HCT116 (cell line): ENCODE results near the gene ARRDC3. TPM values are rescaled to one million over a fixed set of nuclear protein-coding genes. Genes with fewer than 3 reads are reported as not detected.

ENCODE experiments used
- ATAC-seq: fragments of 200-7000 bp; cut with Tn5 transposase; 2 replicates; pipeline ENCODE4 v1.9.1; 2020; ENCODE audit warnings: mild to moderate bottlenecking, moderate library complexity
- BruUV-seq: library from RNA; stranded (reverse); fragments of 400-500 nt; replicated peaks from 2 replicates; lab custom pipeline; 2021; lab: Mats Ljungman, UMichigan
- CTCF ChIA-PET: fragments of 300-600 bp; sonication (Branson Sonifier 250); formaldehyde crosslinking; loops from one replicate; lab custom pipeline; 2021; ENCODE audit warnings: antibody characterized with exemption; lab: Charles Lee
- POLR2A ChIA-PET: fragments of 300-600, 350-600 bp; sonication (Branson Sonifier 250); formaldehyde crosslinking; loops from one replicate; lab custom pipeline; 2021; ENCODE audit warnings: antibody characterized with exemption; lab: Charles Lee
- RAD21 ChIA-PET, 2 experiments: fragments of 300-600 bp; sonication (Branson Sonifier 250); formaldehyde crosslinking; loops; one replicate each; lab custom pipeline; 2023; ENCODE audit warnings: low total read pairs in 2 of 2; ENCODE audit not compliant: uncharacterized antibody in 2 of 2, unreplicated experiment in 2 of 2, low non-redundant PET in 1 of 2; lab: Charles Lee
- DNase-seq: peaks from one replicate; pipeline ENCODE4 v3.0.0-alpha.2; 2010; ENCODE audit warnings: low read depth, low spot score
- H2AFZ ChIP-seq: fragments of 200-600 bp; shearing (Covaris generic), sonication (generic); 2 replicates; pipeline ENCODE4 v1.6.1; 2017; ENCODE audit warnings: low read depth, mixed run types, mixed read lengths, antibody characterized with exemption, low read length; ENCODE audit not compliant: poor library complexity, severe bottlenecking
- H3K27ac ChIP-seq: 2 replicates; pipeline ENCODE4 v1.5.1; 2012; ENCODE audit warnings: low read depth, low read length
- H3K27me3 ChIP-seq: fragments of 200-600 bp; sonication (generic); 2 replicates; pipeline ENCODE4 v1.6.1; 2016; ENCODE audit warnings: mixed run types, low read length, mixed read lengths; ENCODE audit not compliant: insufficient read depth
- H3K36me3 ChIP-seq, 2 experiments: fragments of 200-500 bp in 1 of 2; fragments of 200-600 bp in 1 of 2; sonication (Bioruptor generic) in 1 of 2; sonication (generic) in 1 of 2; 2 replicates each; pipeline versions ENCODE4 v1.5.1 to v1.6.1; 2014 to 2016; ENCODE audit warnings: low read length in 2 of 2, inconsistent platforms in 1 of 2, mixed read lengths in 1 of 2, mixed run types in 1 of 2; ENCODE audit not compliant: insufficient read depth in 2 of 2, control insufficient read depth in 1 of 2
- H3K4me1 ChIP-seq, 2 experiments: fragments of 200-600 bp in 1 of 2; sonication (generic) in 1 of 2; 2 replicates each; pipeline versions ENCODE4 v1.5.1 to v1.6.1; 2012 to 2017; ENCODE audit warnings: low read length in 2 of 2, inconsistent platforms in 1 of 2, mild to moderate bottlenecking in 1 of 2, mixed read lengths in 1 of 2, mixed run types in 1 of 2, moderate library complexity in 1 of 2; ENCODE audit not compliant: insufficient read depth in 2 of 2, control insufficient read depth in 1 of 2
- H3K4me2 ChIP-seq: fragments of 200-600 bp; sonication (generic); 2 replicates; pipeline ENCODE4 v1.6.1; 2017; ENCODE audit warnings: mixed run types, low read length, mixed read lengths
- H3K4me3 ChIP-seq, 2 experiments: fragments of 200-600 bp in 1 of 2; sonication (generic) in 1 of 2; replicated peaks in 1 of 2; 2 replicates each; pipeline ENCODE4 v1.5.1; 2011 to 2016; ENCODE audit warnings: low read length in 2 of 2, control low read depth in 1 of 2, low read depth in 1 of 2, mild to moderate bottlenecking in 1 of 2, mixed read lengths in 1 of 2, mixed run types in 1 of 2
- H3K79me2 ChIP-seq: fragments of 200-600 bp; sonication (generic); 2 replicates; pipeline ENCODE4 v1.6.1; 2017; ENCODE audit warnings: mild to moderate bottlenecking, mixed run types, low read length, moderate library complexity, mixed read lengths; ENCODE audit not compliant: insufficient read depth
- H3K9ac ChIP-seq: fragments of 200-600 bp; sonication (generic); 2 replicates; pipeline ENCODE4 v1.6.1; 2016; ENCODE audit warnings: low read length, mixed read lengths
- H3K9me2 ChIP-seq: fragments of 200-600 bp; sonication (generic), shearing (Covaris generic); 2 replicates; pipeline ENCODE4 v1.6.1; 2017; ENCODE audit warnings: mixed run types, mild to moderate bottlenecking, moderate library complexity; ENCODE audit not compliant: insufficient read depth
- H3K9me3 ChIP-seq, 2 experiments: fragments of 200-500 bp in 1 of 2; fragments of 200-600 bp in 1 of 2; sonication (Bioruptor generic) in 1 of 2; sonication (generic) in 1 of 2; 2 replicates each; pipeline ENCODE4 v1.6.1; 2014 to 2017; ENCODE audit warnings: low read length in 2 of 2, mixed read lengths in 2 of 2, inconsistent platforms in 1 of 2, low read depth in 1 of 2, mild to moderate bottlenecking in 1 of 2, mixed run types in 1 of 2, moderate library complexity in 1 of 2; ENCODE audit not compliant: control insufficient read depth in 1 of 2, insufficient read depth in 1 of 2
- H4K20me1 ChIP-seq: fragments of 200-600 bp; sonication (generic), shearing (Covaris generic); 2 replicates; pipeline ENCODE4 v1.6.1; 2017; ENCODE audit warnings: mixed run types, mild to moderate bottlenecking, moderate library complexity; ENCODE audit not compliant: insufficient read depth
- CBX3 ChIP-seq: IDR thresholded peaks from 2 replicates; pipeline ENCODE4 v1.6.1; 2012; ENCODE audit warnings: low read depth
- ELF1 ChIP-seq: IDR thresholded peaks from 2 replicates; pipeline ENCODE4 v1.6.1; 2012; ENCODE audit warnings: low read depth, borderline replicate concordance
- EZH2 ChIP-seq: fragments of 200-600 bp; sonication (generic); IDR thresholded peaks from 2 replicates; pipeline ENCODE4 v1.6.1; 2017; ENCODE audit warnings: antibody characterized with exemption, mixed run types
- EZH2phosphoT487 ChIP-seq: fragments of 200-600 bp; IDR thresholded peaks from 2 replicates; pipeline ENCODE4 v1.6.1; 2018; ENCODE audit warnings: antibody characterized with exemption, borderline replicate concordance
- FOSL1 ChIP-seq: IDR thresholded peaks from 2 replicates; pipeline ENCODE4 v1.6.1; 2012; ENCODE audit warnings: low read depth
- POLR2A ChIP-seq: IDR thresholded peaks from 2 replicates; pipeline ENCODE4 v1.7.0; 2011; ENCODE audit warnings: borderline replicate concordance; ENCODE audit not compliant: insufficient read depth, insufficient read length; ENCODE audit errors: extremely low read depth
- POLR2AphosphoS5 ChIP-seq: IDR thresholded peaks from 2 replicates; pipeline ENCODE4 v1.6.1; 2011; ENCODE audit warnings: mild to moderate bottlenecking, low read depth, low read length, moderate library complexity
- RAD21 ChIP-seq: IDR thresholded peaks from 2 replicates; pipeline ENCODE4 v1.6.1; 2012; ENCODE audit warnings: low read depth, mild to moderate bottlenecking
- REST ChIP-seq: IDR thresholded peaks from 2 replicates; pipeline ENCODE4 v1.6.1; 2012; ENCODE audit warnings: low read depth
- SIN3A ChIP-seq: IDR thresholded peaks from 2 replicates; pipeline ENCODE4 v1.6.1; 2012; ENCODE audit warnings: low read depth
- SP1 ChIP-seq: IDR thresholded peaks from 2 replicates; pipeline ENCODE4 v1.6.1; 2012; ENCODE audit warnings: low read depth
- SRF ChIP-seq: IDR thresholded peaks from 2 replicates; pipeline ENCODE4 v1.6.1; 2012; ENCODE audit warnings: low read depth
- TCF7L2 ChIP-seq: IDR thresholded peaks from 2 replicates; pipeline ENCODE4 v1.7.0; 2011; ENCODE audit warnings: borderline replicate concordance, inconsistent platforms; ENCODE audit not compliant: insufficient read depth, insufficient read length; ENCODE audit errors: extremely low read depth
- YY1 ChIP-seq: IDR thresholded peaks from 2 replicates; pipeline ENCODE4 v1.6.1; 2011; ENCODE audit warnings: low read length, low read depth, moderate library complexity, mild to moderate bottlenecking; ENCODE audit not compliant: insufficient replicate concordance; ENCODE audit errors: extremely low read depth
- ZFX ChIP-seq: fragments of 450-650 bp; IDR thresholded peaks from 2 replicates; pipeline ENCODE4 v1.6.1; 2017
- ZNF274 ChIP-seq: fragments of 200-500 bp; sonication (Bioruptor generic); IDR thresholded peaks from 2 replicates; pipeline ENCODE4 v1.6.1; 2014; ENCODE audit warnings: mild to moderate bottlenecking, low read depth, low read length, inconsistent platforms
- intact Hi-C: fragments of 100-400 bp; cut with micrococcal nuclease; formaldehyde crosslinking; loops from 2 replicates; pipeline ENCODE4 v1.10.0; 2022
- total RNA-seq: library from RNA; stranded (reverse); gene quantifications from one replicate; pipeline ENCODE4 v1.2.1, GENCODE V29; 2021; ENCODE audit not compliant: unreplicated experiment
- TF ChIP-seq, protein P1 (sequence below): IDR thresholded peaks from 2 replicates; pipeline ENCODE4 v1.6.1; 2012

The ARRDC3 gene
- total RNA-seq, 1 experiment from 2014 or later, result 41.5 TPM

DNA sequence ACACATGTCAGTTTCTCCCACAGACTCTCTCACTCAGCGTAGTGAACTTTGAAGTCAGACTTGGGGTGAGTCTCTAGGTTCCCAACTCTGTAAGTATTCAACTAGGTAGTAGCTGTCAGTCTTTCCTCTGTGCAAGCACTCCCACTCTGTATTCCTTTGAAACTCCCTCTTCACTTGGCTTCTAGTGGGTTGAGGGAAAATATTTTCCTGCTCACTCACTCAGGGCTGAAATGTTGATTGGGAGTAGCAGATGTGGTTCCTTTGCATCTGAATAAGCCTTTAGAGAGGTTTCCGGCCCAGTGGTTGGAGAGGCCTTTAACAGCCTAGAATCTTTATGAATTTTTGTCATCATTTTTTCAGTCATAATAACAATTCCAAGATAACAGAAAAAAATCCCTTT is 18.1 kb upstream of the ARRDC3 start:
- BruUV-seq, result no TSS peak
- no peaks in the 10 kb centered on the region for H3K9me2 ChIP-seq
- no peaks in the 10 kb centered on the region for H3K4me1 ChIP-seq
- no peaks in the 10 kb centered on the region for H3K36me3 ChIP-seq
- no peak overlapping the region for H3K27ac ChIP-seq
- H3K9ac ChIP-seq, result no peak overlapping the region
- ChIA-PET RAD21 (no interaction called here), POLR2A (no interaction called here), CTCF (no interaction called here)
- no peaks in the 10 kb centered on the region for H4K20me1 ChIP-seq
- H3K79me2 ChIP-seq, result no peaks in the 10 kb centered on the region
- H3K9me3 ChIP-seq, result no peaks in the 10 kb centered on the region
- DNase-seq, result no peak
- TF ChIP-seq SP1 (no peak), YY1 (no peak), ZNF274 (no peak), EZH2phosphoT487 (no peak), TCF7L2 (no peak), FOSL1 (no peak), REST (no peak), SRF (no peak), ZFX (no peak), RAD21 (no peak), CBX3 (no peak), ELF1 (no peak), EZH2 (no peak), POLR2AphosphoS5 (no peak), POLR2A (no peak), SIN3A (no peak)
- TF ChIP-seq, protein P1, sequence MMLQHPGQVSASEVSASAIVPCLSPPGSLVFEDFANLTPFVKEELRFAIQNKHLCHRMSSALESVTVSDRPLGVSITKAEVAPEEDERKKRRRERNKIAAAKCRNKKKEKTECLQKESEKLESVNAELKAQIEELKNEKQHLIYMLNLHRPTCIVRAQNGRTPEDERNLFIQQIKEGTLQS, result no peak
- H3K4me2 ChIP-seq, result no peak overlapping the region
- no peak overlapping the region for H3K4me3 ChIP-seq
- no peaks in the 10 kb centered on the region for H3K27me3 ChIP-seq
- no peak overlapping the region for H2AFZ ChIP-seq
- no peak for ATAC-seq
- intact Hi-C loops, result loop anchor here (5.0 kb wide), 1 partner anchor 299 kb away; no protein-coding TSS in a partner anchor
